H1 (cell line): ENCODE results near the gene ADCK1. TPM values are rescaled to one million over a fixed set of nuclear protein-coding genes. Genes with fewer than 3 reads are reported as not detected.

ENCODE experiments used
- CTCF ChIA-PET: fragments of 300-600 bp; sonication (Branson Sonifier 250); formaldehyde crosslinking; loops from one replicate; lab custom pipeline; 2021; ENCODE audit not compliant: partially characterized antibody; lab: Charles Lee
- POLR2A ChIA-PET: fragments of 300-600 bp; sonication (Branson Sonifier 250); formaldehyde crosslinking; loops from one replicate; lab custom pipeline; 2021; ENCODE audit warnings: inconsistent platforms; ENCODE audit not compliant: partially characterized antibody; lab: Charles Lee
- DNase-seq, 2 experiments: peaks; one replicate each; pipeline versions ENCODE4 v3.0.0 to v3.0.0-alpha.2; 2010 to 2022; ENCODE audit warnings: low spot score in 2 of 2, low read depth in 1 of 2, mixed read lengths in 1 of 2
- FAIRE-seq: peaks from 2 replicates; lab custom pipeline; 2011; peaks lifted over from hg19 to GRCh38; lab: Jason Lieb, UNC
- H2AFZ ChIP-seq: 2 replicates; pipeline ENCODE4 v1.8.1; 2012; ENCODE audit warnings: low read length, inconsistent platforms
- H2AK5ac ChIP-seq: 2 replicates; pipeline ENCODE4 v1.6.1; 2013; ENCODE audit warnings: low read depth, low read length
- H2BK120ac ChIP-seq: replicated peaks from 2 replicates; pipeline ENCODE3; 2013; ENCODE audit warnings: low read depth, low read length, inconsistent platforms
- H2BK12ac ChIP-seq: 2 replicates; pipeline ENCODE4 v1.6.1; 2013; ENCODE audit warnings: low read depth, low read length
- H2BK15ac ChIP-seq: 2 replicates; pipeline ENCODE4 v1.6.1; 2013; ENCODE audit warnings: low read length
- H2BK20ac ChIP-seq: 2 replicates; pipeline ENCODE4 v1.6.1; 2013; ENCODE audit warnings: low read length
- H2BK5ac ChIP-seq: 2 replicates; pipeline ENCODE4 v1.6.1; 2013; ENCODE audit warnings: low read depth, low read length
- H3K14ac ChIP-seq: 2 replicates; pipeline ENCODE4 v1.6.1; 2013; ENCODE audit warnings: inconsistent platforms; ENCODE audit not compliant: insufficient read length
- H3K18ac ChIP-seq: 2 replicates; pipeline ENCODE4 v1.6.1; 2013; ENCODE audit warnings: low read length; ENCODE audit errors: extremely low read depth
- H3K23ac ChIP-seq: 2 replicates; pipeline ENCODE4 v1.6.1; 2013; ENCODE audit warnings: inconsistent platforms; ENCODE audit not compliant: insufficient read length
- H3K23me2 ChIP-seq: 2 replicates; pipeline ENCODE4 v1.6.1; 2013; ENCODE audit warnings: low read depth, low read length
- H3K27ac ChIP-seq: 2 replicates; pipeline ENCODE4 v1.6.1; 2011; ENCODE audit warnings: low read depth, low read length, inconsistent platforms
- H3K27me3 ChIP-seq, 4 experiments: replicated peaks in 1 of 4; 1 replicate in 1 of 4; 2 replicates in 3 of 4; pipeline versions ENCODE4 v1.6.1 to v1.8.1; 2011 to 2013; ENCODE audit warnings: low read length in 3 of 4, mild to moderate bottlenecking in 3 of 4, inconsistent platforms in 2 of 4, mixed read lengths in 2 of 4, moderate library complexity in 1 of 4; ENCODE audit not compliant: control insufficient read depth in 3 of 4, insufficient read depth in 3 of 4; ENCODE audit errors: extremely low read depth in 1 of 4
- H3K36me3 ChIP-seq, 4 experiments: 2 replicates each; pipeline versions ENCODE4 v1.6.1 to v1.8.1; 2011 to 2013; ENCODE audit warnings: mild to moderate bottlenecking in 4 of 4, low read length in 3 of 4, moderate library complexity in 2 of 4, control low read depth in 1 of 4, inconsistent platforms in 1 of 4; ENCODE audit not compliant: insufficient read depth in 4 of 4, control insufficient read depth in 2 of 4
- H3K4ac ChIP-seq: replicated peaks from 2 replicates; pipeline ENCODE3; 2013; ENCODE audit warnings: low read length, low read depth, mixed read lengths, inconsistent platforms; ENCODE audit not compliant: insufficient read length
- H3K4me1 ChIP-seq, 4 experiments: replicated peaks in 1 of 4; 1 replicate in 1 of 4; 2 replicates in 3 of 4; pipeline versions ENCODE4 v1.6.1 to v1.8.1; 2011 to 2013; ENCODE audit warnings: low read length in 3 of 4, inconsistent platforms in 2 of 4, mixed read lengths in 1 of 4; ENCODE audit not compliant: insufficient read depth in 4 of 4, control insufficient read depth in 3 of 4
- H3K4me2 ChIP-seq, 2 experiments: 2 replicates each; pipeline versions ENCODE4 v1.6.1 to v1.8.1; 2011 to 2013; ENCODE audit warnings: low read depth in 2 of 2, low read length in 2 of 2, control low read depth in 1 of 2, inconsistent platforms in 1 of 2, mild to moderate bottlenecking in 1 of 2; ENCODE audit not compliant: insufficient read depth in 1 of 2
- H3K4me3 ChIP-seq, 4 experiments: fragments of 200-600, 300-600 bp in 1 of 4; sonication (generic), shearing (Covaris generic), sonication (Bioruptor Twin) in 1 of 4; 2 replicates each; pipeline versions ENCODE4 v1.5.1 to v1.8.1; 2011 to 2016; ENCODE audit warnings: low read length in 4 of 4, low read depth in 3 of 4, control low read depth in 2 of 4, inconsistent platforms in 2 of 4, mild to moderate bottlenecking in 2 of 4, mixed read lengths in 1 of 4, moderate library complexity in 1 of 4; ENCODE audit not compliant: insufficient read depth in 2 of 4; ENCODE audit errors: extremely low read depth in 1 of 4
- H3K56ac ChIP-seq: replicated peaks from 2 replicates; pipeline ENCODE3; 2013; ENCODE audit warnings: low read depth, mild to moderate bottlenecking, mixed read lengths, low read length, inconsistent platforms; ENCODE audit not compliant: insufficient read length
- H3K79me1 ChIP-seq: 2 replicates; pipeline ENCODE4 v1.6.1; 2013; ENCODE audit warnings: low read depth, low read length, control low read depth
- H3K79me2 ChIP-seq, 2 experiments: 2 replicates each; pipeline versions ENCODE4 v1.6.1 to v1.8.1; 2012 to 2013; ENCODE audit warnings: low read length in 2 of 2, mild to moderate bottlenecking in 2 of 2, inconsistent platforms in 1 of 2; ENCODE audit not compliant: insufficient read depth in 2 of 2, control insufficient read depth in 1 of 2
- H3K9ac ChIP-seq, 4 experiments: replicated peaks in 1 of 4; 1 replicate in 1 of 4; 2 replicates in 3 of 4; pipeline versions ENCODE4 v1.6.1 to v1.8.1; 2011 to 2013; ENCODE audit warnings: low read depth in 3 of 4, low read length in 3 of 4, control low read depth in 2 of 4, mild to moderate bottlenecking in 2 of 4, moderate library complexity in 2 of 4, inconsistent platforms in 1 of 4; ENCODE audit errors: extremely low read depth in 1 of 4
- H3K9me3 ChIP-seq, 2 experiments: 2 replicates each; pipeline versions ENCODE4 v1.6.1 to v1.8.1; 2012 to 2013; ENCODE audit warnings: mild to moderate bottlenecking in 2 of 2, moderate library complexity in 2 of 2, control low read depth in 1 of 2, inconsistent platforms in 1 of 2, low read depth in 1 of 2, low read length in 1 of 2, mixed read lengths in 1 of 2; ENCODE audit not compliant: insufficient read depth in 2 of 2
- H4K20me1 ChIP-seq, 2 experiments: replicated peaks in 1 of 2; 2 replicates each; pipeline versions ENCODE3 to v1.8.1; 2011 to 2013; ENCODE audit warnings: inconsistent platforms in 2 of 2, low read length in 2 of 2, mild to moderate bottlenecking in 1 of 2; ENCODE audit not compliant: insufficient read depth in 2 of 2, control insufficient read depth in 1 of 2
- H4K5ac ChIP-seq: 2 replicates; pipeline ENCODE4 v1.6.1; 2013; ENCODE audit warnings: low read length, low read depth, mixed read lengths, inconsistent platforms; ENCODE audit not compliant: insufficient read length
- H4K8ac ChIP-seq: 2 replicates; pipeline ENCODE4 v1.8.0; 2013; ENCODE audit warnings: mild to moderate bottlenecking, moderate library complexity, low read length, inconsistent platforms; ENCODE audit not compliant: insufficient read depth; ENCODE audit errors: extremely low read depth
- H4K91ac ChIP-seq: replicated peaks from 2 replicates; pipeline ENCODE3; 2013; ENCODE audit warnings: low read length, mixed read lengths, inconsistent platforms; ENCODE audit not compliant: insufficient read length
- BCL11A ChIP-seq, 2 experiments: IDR thresholded peaks; one replicate each; pipeline ENCODE4 v1.6.1; 2011; ENCODE audit warnings: low read depth in 2 of 2, low read length in 2 of 2, mild to moderate bottlenecking in 2 of 2
- CTBP2 ChIP-seq: IDR thresholded peaks from 2 replicates; pipeline ENCODE4 v1.7.0; 2011; ENCODE audit warnings: borderline replicate concordance, mild to moderate bottlenecking, moderate library complexity, mixed read lengths, low read length; ENCODE audit not compliant: insufficient read depth, insufficient read length
- EGR1 ChIP-seq: IDR thresholded peaks from 2 replicates; pipeline ENCODE4 v1.6.1; 2011; ENCODE audit warnings: low read depth, low read length, borderline replicate concordance
- HDAC2 ChIP-seq, 2 experiments: fragments of 300-600 bp in 1 of 2; sonication (generic) in 1 of 2; IDR thresholded peaks; 2 replicates each; pipeline ENCODE4 v1.6.1; 2011 to 2012; ENCODE audit warnings: low read depth in 2 of 2, low read length in 2 of 2, mild to moderate bottlenecking in 2 of 2, moderate library complexity in 2 of 2, borderline replicate concordance in 1 of 2, inconsistent platforms in 1 of 2
- JUN ChIP-seq: IDR thresholded peaks from 2 replicates; pipeline ENCODE4 v1.6.1; 2011; ENCODE audit warnings: low read depth, mild to moderate bottlenecking, improper control_type of control experiment, low read length
- KDM4A ChIP-seq: IDR thresholded peaks from one replicate; pipeline ENCODE4 v1.7.1; 2012; ENCODE audit warnings: low read depth, mild to moderate bottlenecking, moderate library complexity, low read length, inconsistent platforms; ENCODE audit not compliant: severe bottlenecking
- KDM5A ChIP-seq: fragments of 200-600 bp; IDR thresholded peaks from 2 replicates; pipeline ENCODE4 v1.7.1; 2012; ENCODE audit warnings: mild to moderate bottlenecking, low read length, inconsistent platforms, mixed read lengths
- NRF1 ChIP-seq: IDR thresholded peaks from 2 replicates; pipeline ENCODE4 v1.6.1; 2011; ENCODE audit warnings: mild to moderate bottlenecking, low read depth, low read length, improper control_type of control experiment
- RBBP5 ChIP-seq: IDR thresholded peaks from 2 replicates; pipeline ENCODE4 v1.7.1; 2012; ENCODE audit warnings: low read depth, mild to moderate bottlenecking, inconsistent platforms, low read length, moderate library complexity, borderline replicate concordance
- TAF7 ChIP-seq: optimal IDR thresholded peaks from 2 replicates; pipeline ENCODE3; 2011; ENCODE audit warnings: low read depth, mild to moderate bottlenecking, inconsistent platforms, low read length, moderate library complexity, borderline replicate concordance
- ZNF274 ChIP-seq: IDR thresholded peaks from 2 replicates; pipeline ENCODE4 v1.7.0; 2012; ENCODE audit warnings: low read length, borderline replicate concordance; ENCODE audit errors: extremely low read depth
- WGBS, 2 experiments: shearing (Covaris generic) in 1 of 2; methylation state at CpG; one replicate each; pipeline versions ENCODE4 v1.1.6 to v1.1.7; 2013 to 2015; ENCODE audit warnings: low lambda C conversion rate in 2 of 2, mixed read lengths in 2 of 2, inconsistent platforms in 1 of 2, low coverage in 1 of 2, missing lambda C conversion rate in 1 of 2; ENCODE audit not compliant: insufficient replicate concordance in 2 of 2, insufficient coverage in 1 of 2, insufficient read length in 1 of 2; ENCODE audit errors: extremely low coverage in 1 of 2, missing lambda C conversion rate in 1 of 2; 5-methylcytosine and 5-hydroxymethylcytosine counted together
- polyA plus RNA-seq, 7 experiments: library from polyadenylated mRNA; depleted of rRNA in 3 of 7; stranded (reverse) in 5 of 7; unstranded in 2 of 7; fragments of >200 nt in 5 of 7; fragments of 200-250 nt in 2 of 7; gene quantifications; 1 replicate in 5 of 7; 2 replicates in 1 of 7; 4 replicates in 1 of 7; pipeline versions ENCODE4 v1.2.1 to v1.2.3, GENCODE V29; 2011 to 2013; ENCODE audit warnings: missing spikeins in 2 of 7, mixed read lengths in 2 of 7
- total RNA-seq: library from RNA; stranded (reverse); fragmentation: NEBNext Ultra II Directional; extraction: Animal tissue kit (Norgen Biotek cat#: 25700); gene quantifications from 2 replicates; pipeline ENCODE4 v1.2.1, GENCODE V29; 2021
- TF ChIP-seq, protein P1 (sequence below): IDR thresholded peaks from 2 replicates; pipeline ENCODE4 v1.6.1; 2011; ENCODE audit warnings: low read length, improper control_type of control experiment

Gene ADCK1
- total and polyA plus RNA-seq, 2 of the 8 experiments (the other 6 are each of a cell fraction or from before 2014, with no cell fraction given) = 11.0 to 16.8 TPM

DNA sequence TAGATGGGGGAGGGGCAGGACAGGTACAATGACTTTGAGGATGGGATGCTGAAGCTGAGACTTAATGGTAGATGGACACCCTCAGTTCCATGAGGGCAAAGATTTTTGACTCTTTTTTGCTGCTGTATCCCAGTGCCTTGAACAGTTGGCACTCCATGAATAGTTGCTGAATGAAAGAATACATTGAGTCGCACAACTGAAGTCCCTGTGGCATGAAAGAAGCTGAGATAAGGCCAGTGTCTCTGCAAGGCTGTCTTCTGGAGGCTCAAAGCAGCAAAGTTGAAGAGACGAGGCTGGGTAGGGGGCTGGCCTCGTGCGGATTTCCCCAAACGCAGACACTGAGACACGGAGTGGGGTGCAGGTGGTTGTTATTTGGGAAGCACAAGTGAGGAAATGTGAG is 179.3 kb downstream of the ADCK1 start:
- no peak overlapping the region for H2BK12ac ChIP-seq
- no peaks in the 10 kb centered on the region for H3K79me2 ChIP-seq
- CTCF ChIA-PET = interaction anchor here (0.8 to 2.8 kb wide), 15 partner anchors 9 to 308 kb away, joined by 3 to 14 read pairs (median 4); no protein-coding TSS in a partner anchor
- H4K91ac ChIP-seq = no peak overlapping the region
- no peak overlapping the region; the same call in 1 of the 2 replicates for H4K8ac ChIP-seq
- no peaks in the 10 kb centered on the region for H4K20me1 ChIP-seq
- H2BK120ac ChIP-seq = no peak overlapping the region
- H3K4me2 ChIP-seq = no peak overlapping the region
- H3K9me3 ChIP-seq = no peaks in the 10 kb centered on the region
- H3K27ac ChIP-seq = no peak overlapping the region
- H3K18ac ChIP-seq = no peak overlapping the region
- no peaks in the 10 kb centered on the region for H3K79me1 ChIP-seq
- H3K23me2 ChIP-seq = peaks cover 8% of the 10 kb centered on the region
- no peaks in the 10 kb centered on the region; a peak in 1 of 7 replicates for H3K27me3 ChIP-seq
- no peak overlapping the region; a peak in 1 of 7 replicates for H3K9ac ChIP-seq
- H2BK15ac ChIP-seq = no peak overlapping the region
- H2AFZ ChIP-seq = no peak overlapping the region
- peaks cover 5 to 12% (median 10%) of the 10 kb centered on the region in 4 experiments; a peak in 6 of 7 replicates for H3K4me1 ChIP-seq
- POLR2A ChIA-PET = interaction anchor here (0.7 kb wide), 1 partner anchor 45 kb away, joined by 3 read pairs; no protein-coding TSS in a partner anchor
- no peak overlapping the region for H3K56ac ChIP-seq
- H3K23ac ChIP-seq = no peak overlapping the region
- H2BK20ac ChIP-seq = no peak overlapping the region
- no peak overlapping the region for H4K5ac ChIP-seq
- no peak overlapping the region for H3K14ac ChIP-seq
- WGBS, 2 experiments = 79% methylated on average over 6 of the region's 6 CpGs; no CpG with 5 or more reads in 1 of the 2 experiments
- H3K4ac ChIP-seq = no peak overlapping the region
- no peak overlapping the region for H2BK5ac ChIP-seq
- no peak overlapping the region for H3K4me3 ChIP-seq
- DNase-seq (no peak), FAIRE-seq (no peak)
- no peaks in the 10 kb centered on the region for H3K36me3 ChIP-seq
- H2AK5ac ChIP-seq = no peak overlapping the region
- TF ChIP-seq NRF1 (no peak), CTBP2 (no peak), KDM4A (no peak), JUN (no peak), BCL11A (IDR thresholded peaks at IDR 0.05; ENCODE audit: low read depth in 2 of 2, low read length in 2 of 2) (no peak), KDM5A (no peak), ZNF274 (no peak), TAF7 (no peak), HDAC2 (IDR thresholded peaks at IDR 0.05; ENCODE audit: borderline replicate concordance in 1 of 2, low read depth in 2 of 2, low read length in 2 of 2) (no peak), RBBP5 (no peak), EGR1 (no peak)
- TF ChIP-seq, protein P1, sequence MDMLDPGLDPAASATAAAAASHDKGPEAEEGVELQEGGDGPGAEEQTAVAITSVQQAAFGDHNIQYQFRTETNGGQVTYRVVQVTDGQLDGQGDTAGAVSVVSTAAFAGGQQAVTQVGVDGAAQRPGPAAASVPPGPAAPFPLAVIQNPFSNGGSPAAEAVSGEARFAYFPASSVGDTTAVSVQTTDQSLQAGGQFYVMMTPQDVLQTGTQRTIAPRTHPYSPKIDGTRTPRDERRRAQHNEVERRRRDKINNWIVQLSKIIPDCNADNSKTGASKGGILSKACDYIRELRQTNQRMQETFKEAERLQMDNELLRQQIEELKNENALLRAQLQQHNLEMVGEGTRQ = no peak
